ENCODE data around the gene QRICH2.
"Not testable (repeated sequence)": the region's sequence is repeated elsewhere in the genome, so short reads cannot be mapped to it uniquely, and the experiment has no call there.

Gene QRICH2

GRCh38 chr17:76247304-76247703 is 60.8 kb downstream of the QRICH2 start:
- Histone ChIP-seq H3K9me2 (replicated peaks; ENCODE audit: insufficient read depth, low read length) (no peaks in the 10 kb centered on the region), H3K4me3 (ENCODE audit: low read length) (no peak overlapping the region), H3K9me3 (replicated peaks; ENCODE audit: insufficient read depth, low read length) (no peaks in the 10 kb centered on the region), H3K36me3 (replicated peaks; ENCODE audit: insufficient read depth, low read length) (no peaks in the 10 kb centered on the region), H4K20me1 (ENCODE audit: insufficient read depth, low read length) (no peaks in the 10 kb centered on the region), H2AFZ (ENCODE audit: low read length) (no peak overlapping the region), H3K27ac (ENCODE audit: low read length) (peak overlapping the region; percentile 90; the same call in 1 of the 2 replicates), H3K4me1 (ENCODE audit: low read length) (peaks cover 35% of the 10 kb centered on the region), H3K4me2 (ENCODE audit: low read depth, low read length) (no peak overlapping the region; the same call in 1 of the 2 replicates), H3K9ac (ENCODE audit: low read length) (peak overlapping the region; percentile 27; the same call in 1 of the 2 replicates), H3F3A (ENCODE audit: insufficient read depth, low read length) (peaks cover 28% of the 10 kb centered on the region), H3K79me2 (ENCODE audit: low read length) (no peaks in the 10 kb centered on the region), H3K27me3 (replicated peaks; ENCODE audit: insufficient read depth, low read length) (no peaks in the 10 kb centered on the region)
- DNase-seq = no peak
- TF ChIP-seq EZH2 (optimal IDR thresholded peaks at IDR 0.05; ENCODE audit: low read depth, low read length) = no peak
- TF ChIP-seq, protein P1, sequence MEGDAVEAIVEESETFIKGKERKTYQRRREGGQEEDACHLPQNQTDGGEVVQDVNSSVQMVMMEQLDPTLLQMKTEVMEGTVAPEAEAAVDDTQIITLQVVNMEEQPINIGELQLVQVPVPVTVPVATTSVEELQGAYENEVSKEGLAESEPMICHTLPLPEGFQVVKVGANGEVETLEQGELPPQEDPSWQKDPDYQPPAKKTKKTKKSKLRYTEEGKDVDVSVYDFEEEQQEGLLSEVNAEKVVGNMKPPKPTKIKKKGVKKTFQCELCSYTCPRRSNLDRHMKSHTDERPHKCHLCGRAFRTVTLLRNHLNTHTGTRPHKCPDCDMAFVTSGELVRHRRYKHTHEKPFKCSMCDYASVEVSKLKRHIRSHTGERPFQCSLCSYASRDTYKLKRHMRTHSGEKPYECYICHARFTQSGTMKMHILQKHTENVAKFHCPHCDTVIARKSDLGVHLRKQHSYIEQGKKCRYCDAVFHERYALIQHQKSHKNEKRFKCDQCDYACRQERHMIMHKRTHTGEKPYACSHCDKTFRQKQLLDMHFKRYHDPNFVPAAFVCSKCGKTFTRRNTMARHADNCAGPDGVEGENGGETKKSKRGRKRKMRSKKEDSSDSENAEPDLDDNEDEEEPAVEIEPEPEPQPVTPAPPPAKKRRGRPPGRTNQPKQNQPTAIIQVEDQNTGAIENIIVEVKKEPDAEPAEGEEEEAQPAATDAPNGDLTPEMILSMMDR (IDR thresholded peaks at IDR 0.05; ENCODE audit: low read length) = no peak
- no peak for TF ChIP-seq EZH2phosphoT487 (IDR thresholded peaks at IDR 0.05; ENCODE audit: low read length)

DNA sequence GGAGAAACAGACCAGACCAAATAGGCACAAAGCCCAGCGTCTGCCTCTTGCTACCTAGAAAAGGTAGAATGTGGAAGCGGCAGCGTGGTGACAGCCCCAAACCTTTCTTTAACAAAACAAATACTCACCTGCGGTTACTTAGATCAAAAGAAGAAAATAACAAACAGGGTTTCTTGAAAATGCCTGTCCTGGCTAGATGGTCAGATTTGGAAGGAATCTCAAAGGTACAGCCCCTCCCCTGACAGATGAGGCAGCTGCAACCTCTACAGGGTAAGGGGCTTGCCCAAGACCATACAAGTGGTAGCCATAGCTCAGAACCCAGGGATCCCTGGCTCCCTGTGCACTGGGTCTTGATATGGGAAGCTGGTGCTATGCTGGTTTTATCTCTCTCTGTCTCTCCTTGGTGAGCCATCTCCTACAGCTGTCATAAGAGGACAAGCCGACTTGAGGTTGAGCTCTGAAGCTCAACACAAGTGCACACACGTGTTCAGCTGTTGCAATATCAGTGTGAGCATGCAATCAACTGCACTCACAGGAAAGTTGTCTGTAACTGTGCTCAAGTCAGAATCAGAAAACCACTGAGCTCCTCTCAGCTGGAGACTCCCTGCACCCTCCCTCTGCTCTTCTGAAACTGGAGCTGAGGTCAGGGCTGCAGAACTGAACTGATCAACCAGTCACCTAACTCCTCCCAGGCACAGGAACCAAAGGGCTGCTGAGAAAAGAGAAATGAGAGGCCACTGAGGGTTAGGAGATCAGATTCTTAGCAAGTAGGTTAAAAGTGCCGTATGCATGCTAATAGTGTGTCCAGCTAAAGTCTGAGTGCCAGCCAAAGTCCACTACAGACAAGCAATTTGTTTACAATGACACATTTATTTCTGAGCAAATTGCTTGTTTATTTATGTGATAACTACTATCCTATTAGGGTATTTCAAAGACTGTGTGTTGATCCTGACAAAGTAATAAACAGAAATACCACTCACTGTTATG is 61.7 kb downstream of the QRICH2 start:
- H3K9me3 ChIP-seq (replicated peaks; ENCODE audit: insufficient read depth, low read length) = no peaks in the 10 kb centered on the region
- DNase-seq = peak; percentile 98
- no peaks in the 10 kb centered on the region for H3K9me2 ChIP-seq (replicated peaks; ENCODE audit: insufficient read depth, low read length)
- 0 out of 2 replicates have a peak, but pooled peaks cover under 1% of the 10 kb centered on the region for H3K27me3 ChIP-seq (replicated peaks; ENCODE audit: insufficient read depth, low read length)
- peak overlapping the region; percentile 90 for H3K27ac ChIP-seq (ENCODE audit: low read length)
- peak overlapping the region; percentile 64 for H3K9ac ChIP-seq (ENCODE audit: low read length)
- TF ChIP-seq EZH2phosphoT487 (IDR thresholded peaks at IDR 0.05; ENCODE audit: low read length) = no peak
- TF ChIP-seq, protein P1 (IDR thresholded peaks at IDR 0.05; ENCODE audit: low read length) = no peak
- TF ChIP-seq EZH2 (optimal IDR thresholded peaks at IDR 0.05; ENCODE audit: low read depth, low read length) = no peak
- H4K20me1 ChIP-seq (ENCODE audit: insufficient read depth, low read length) = no peaks in the 10 kb centered on the region
- H3K4me2 ChIP-seq (ENCODE audit: low read depth, low read length) = peak overlapping the region; percentile 70
- peak overlapping the region; percentile 41 for H2AFZ ChIP-seq (ENCODE audit: low read length)
- no peaks in the 10 kb centered on the region for H3K36me3 ChIP-seq (replicated peaks; ENCODE audit: insufficient read depth, low read length)
- peaks cover 31% of the 10 kb centered on the region for H3K4me1 ChIP-seq (ENCODE audit: low read length)
- H3K4me3 ChIP-seq (ENCODE audit: low read length) = peak overlapping the region; percentile 27
- peaks cover 28% of the 10 kb centered on the region for H3F3A ChIP-seq (ENCODE audit: insufficient read depth, low read length)
- no peaks in the 10 kb centered on the region for H3K79me2 ChIP-seq (ENCODE audit: low read length)

DNA sequence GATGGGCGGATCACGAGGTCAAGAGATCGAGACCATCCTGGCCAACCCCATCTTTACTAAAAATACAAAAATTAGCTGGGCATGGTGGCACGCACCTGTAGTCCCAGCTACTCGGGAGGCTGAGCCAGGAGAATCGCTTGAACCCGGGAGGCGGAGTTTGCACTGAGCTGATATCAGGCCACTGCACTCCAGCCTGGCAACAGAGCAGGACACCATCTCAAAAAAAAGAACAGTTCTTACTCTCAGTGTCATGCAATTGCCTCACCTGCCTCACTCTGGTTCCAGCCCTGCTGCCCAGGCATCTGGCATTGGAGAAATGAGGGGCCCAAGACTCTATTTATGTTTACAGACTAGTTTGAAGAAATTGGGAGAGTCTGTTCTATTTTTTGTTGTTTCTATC is 63.4 kb downstream of the QRICH2 start:
- not testable (repeated sequence) for H3K36me3 ChIP-seq (replicated peaks; ENCODE audit: insufficient read depth, low read length); H3K4me2 ChIP-seq (ENCODE audit: low read depth, low read length); H3K4me3 ChIP-seq (ENCODE audit: low read length); H3K79me2 ChIP-seq (ENCODE audit: low read length); H3K9me2 ChIP-seq (replicated peaks; ENCODE audit: insufficient read depth, low read length); H4K20me1 ChIP-seq (ENCODE audit: insufficient read depth, low read length); H3K27me3 ChIP-seq (replicated peaks; ENCODE audit: insufficient read depth, low read length); H3K9me3 ChIP-seq (replicated peaks; ENCODE audit: insufficient read depth, low read length); H3K27ac ChIP-seq (ENCODE audit: low read length); H2AFZ ChIP-seq (ENCODE audit: low read length); H3K9ac ChIP-seq (ENCODE audit: low read length); DNase-seq
- Histone ChIP-seq H3K4me1 (ENCODE audit: low read length) (peaks cover 25% of the 10 kb centered on the region), H3F3A (ENCODE audit: insufficient read depth, low read length) (peaks cover 24% of the 10 kb centered on the region)

Measured in MM.1S (cell line).